Lung (tissue), 12 donors: ENCODE measurements around the gene SPOP. TPM values are rescaled to one million over a fixed set of nuclear protein-coding genes. Genes with fewer than 3 reads are reported as not detected.

ENCODE experiments used
- ATAC-seq: fragments of 200-7000 bp; cut with Tn5 transposase; one replicate; pipeline ENCODE4 v1.9.1; 2020; ENCODE audit warnings: moderate number of reproducible peaks; ENCODE audit not compliant: insufficient read depth, low FRiP score
- DNase-seq, 3 donors: peaks; one replicate each; pipeline ENCODE4 v3.0.0-alpha.2; 2013 to 2017
- H3K27ac ChIP-seq, 2 donors: one replicate each; pipeline ENCODE4 v1.5.1; 2013; ENCODE audit warnings: mild to moderate bottlenecking in 2 of 2, moderate library complexity in 2 of 2, control low read depth in 1 of 2, inconsistent platforms in 1 of 2, low read depth in 1 of 2, low read length in 1 of 2
- H3K27me3 ChIP-seq, 3 donors: one replicate each; pipeline ENCODE4 v1.5.1; 2013; ENCODE audit warnings: low read length in 2 of 3; ENCODE audit not compliant: control insufficient read depth in 3 of 3, insufficient read depth in 3 of 3
- H3K36me3 ChIP-seq, 4 donors: one replicate each; pipeline ENCODE4 v1.5.1; 2013; ENCODE audit warnings: low read length in 4 of 4, mild to moderate bottlenecking in 1 of 4, moderate library complexity in 1 of 4; ENCODE audit not compliant: control insufficient read depth in 4 of 4, insufficient read depth in 4 of 4
- H3K4me1 ChIP-seq, 5 donors: one replicate each; pipeline ENCODE4 v1.5.1; 2013; ENCODE audit warnings: low read length in 5 of 5, mild to moderate bottlenecking in 2 of 5, moderate library complexity in 1 of 5; ENCODE audit not compliant: control insufficient read depth in 5 of 5, insufficient read depth in 5 of 5
- H3K4me3 ChIP-seq: one replicate; pipeline ENCODE4 v1.5.1; 2013; ENCODE audit warnings: mild to moderate bottlenecking, control low read depth, moderate library complexity
- H3K9ac ChIP-seq, 2 donors: one replicate each; pipeline ENCODE4 v1.5.1; 2013; ENCODE audit warnings: low read length in 2 of 2, control low read depth in 1 of 2; ENCODE audit not compliant: insufficient read depth in 1 of 2
- H3K9me3 ChIP-seq, 4 donors: one replicate each; pipeline ENCODE4 v1.5.1; 2013; ENCODE audit warnings: low read length in 3 of 4, mild to moderate bottlenecking in 1 of 4, moderate library complexity in 1 of 4; ENCODE audit not compliant: control insufficient read depth in 4 of 4, insufficient read depth in 3 of 4
- CTCF ChIP-seq: IDR thresholded peaks from 2 replicates; pipeline ENCODE4 v1.5.1; 2012; ENCODE audit warnings: mild to moderate bottlenecking; ENCODE audit errors: control extremely low read depth, extremely low read depth
- WGBS, 2 donors: extraction: QIAGEN DNeasy Blood & Tissue Kit; methylation state at CpG; one replicate each; pipeline ENCODE4 v1.1.7; 2013; 5-methylcytosine and 5-hydroxymethylcytosine counted together
- polyA plus RNA-seq, 2 donors: library from polyadenylated mRNA; stranded (reverse); fragments of 200-250 nt; gene quantifications; one replicate each; pipeline ENCODE4 v1.2.1, GENCODE V29; 2013
- total RNA-seq, 2 donors: library from RNA; depleted of rRNA in 1 of 2; stranded (reverse); fragments of >200 nt in 1 of 2; gene quantifications; one replicate each; pipeline ENCODE4 v1.2.1, GENCODE V29; 2014 to 2021
- donor health status: control.
- donor health status: control.
- donor health status: Bipolar disorder and iron deficiency.
- donor health status: healthy.
- donor health status: DM: yes; HTN: yes; CAD: no.

SPOP gene
- total and polyA plus RNA-seq, 4 donors = 28.7 to 98.0 (median 64.6) TPM

- no peak for ATAC-seq
- Histone ChIP-seq H3K4me1 (peaks cover 0 to under 1% (median 0%) of the 10 kb centered on the region in 5 donors), H3K27me3 (peaks cover 0 to 1% (median 0%) of the 10 kb centered on the region in 3 donors), H3K9me3 (no peaks in the 10 kb centered on the region), H3K4me3 (no peak overlapping the region), H3K9ac (peak overlapping the region in 1 of 2 donors; percentile 11), H3K36me3 (peaks cover 7 to 45% (median 36%) of the 10 kb centered on the region in 4 donors), H3K27ac (no peak overlapping the region)
- no peak for DNase-seq
- WGBS, 2 donors = 73 to 78% methylated on average over 8 of the region's 8 CpGs
- no peak for TF ChIP-seq CTCF
Measured at GRCh38 chr17:49699966-49700575, 22.2 kb upstream of the SPOP start.

- Histone ChIP-seq H3K27me3 (peaks cover 0 to 6% (median 0%) of the 10 kb centered on the region in 3 donors), H3K36me3 (peaks cover 6 to 29% (median 19%) of the 10 kb centered on the region in 4 donors), H3K9ac (no peak overlapping the region), H3K4me1 (peaks cover 0 to 3% (median 0%) of the 10 kb centered on the region in 5 donors), H3K9me3 (no peaks in the 10 kb centered on the region), H3K4me3 (no peak overlapping the region), H3K27ac (no peak overlapping the region)
- WGBS, 2 donors = 66 to 82% methylated on average over 6 of the region's 6 CpGs
- DNase-seq (no peak), ATAC-seq (no peak)
- no peak for TF ChIP-seq CTCF
Measured at GRCh38 chr17:49698005-49698404, 20.1 kb upstream of the SPOP start.

GRCh38 chr17:49696233-49696761, 18.4 kb upstream of the SPOP start:
- Histone ChIP-seq H3K27ac (peak overlapping the region in 1 of 2 donors; percentile 24), H3K4me1 (peaks cover 0 to 3% (median 0%) of the 10 kb centered on the region in 5 donors), H3K9me3 (no peaks in the 10 kb centered on the region), H3K27me3 (peaks cover 0 to 16% (median 2%) of the 10 kb centered on the region in 3 donors), H3K4me3 (no peak overlapping the region), H3K9ac (no peak overlapping the region), H3K36me3 (peaks cover under 1 to 14% (median 8%) of the 10 kb centered on the region in 4 donors)
- ATAC-seq (peak; percentile 30), DNase-seq (no peak)
- WGBS, 2 donors = 40 to 74% methylated on average over 8 of the region's 8 CpGs
- TF ChIP-seq CTCF = no peak
